ENCODE measurements around the gene POU2AF2.
"Not testable (repeated sequence)": the region's sequence is repeated elsewhere in the genome, so short reads cannot be mapped to it uniquely, and the experiment has no call there.

DNA sequence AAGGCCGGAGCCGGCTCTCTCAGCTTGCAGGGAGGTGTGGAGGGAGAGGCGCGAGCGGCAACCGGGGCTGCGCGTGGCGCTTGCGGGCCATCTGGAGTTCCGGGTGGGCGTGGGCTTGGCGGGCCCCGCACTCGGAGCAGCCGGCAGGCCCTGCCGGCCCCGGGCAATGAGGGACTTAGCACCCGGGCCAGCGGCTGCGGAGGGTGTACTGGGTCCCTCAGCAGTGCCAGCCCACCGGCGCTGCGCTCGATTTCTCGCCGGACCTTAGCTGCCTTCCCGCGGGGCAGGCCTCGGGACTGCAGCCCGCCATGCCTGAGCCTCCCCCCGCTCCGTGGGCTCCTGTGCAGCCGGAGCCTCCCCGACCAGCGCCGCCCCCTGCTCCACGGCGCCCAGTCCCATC, 23.6 kb upstream of the POU2AF2 start:
- TF ChIP-seq CTCF (IDR thresholded peaks at IDR 0.05; ENCODE audit: insufficient read depth, low read length); POLR2AphosphoS5 (IDR thresholded peaks at IDR 0.05; ENCODE audit: low read depth); REST (IDR thresholded peaks at IDR 0.05; ENCODE audit: insufficient replicate concordance, low read depth): not testable (repeated sequence)

All from HL-60 (cell line).